Neuronal stem cell (in vitro differentiated cells): ENCODE results near the gene CYB561D2.
A peak's percentile ranks its signal among the peaks of the same experiment; 100 is the strongest.

Experiments
- DNase-seq: peaks from one replicate; pipeline ENCODE4 v3.0.0-alpha.2; 2013; ENCODE audit warnings: low spot score
- H2AFZ ChIP-seq: one replicate; pipeline ENCODE4 v1.6.1; 2013; ENCODE audit warnings: mild to moderate bottlenecking, low read length, inconsistent platforms
- H2AK5ac ChIP-seq: 2 replicates; pipeline ENCODE4 v1.6.1; 2013; ENCODE audit warnings: low read depth, mild to moderate bottlenecking, inconsistent platforms, low read length, moderate library complexity, mixed read lengths
- H2BK120ac ChIP-seq: 2 replicates; pipeline ENCODE4 v1.6.1; 2013; ENCODE audit warnings: low read depth, mild to moderate bottlenecking, inconsistent platforms, low read length, moderate library complexity, mixed read lengths
- H2BK12ac ChIP-seq: one replicate; pipeline ENCODE4 v1.6.1; 2013; ENCODE audit warnings: low read length, inconsistent platforms
- H2BK15ac ChIP-seq: 2 replicates; pipeline ENCODE4 v1.6.1; 2013; ENCODE audit warnings: mild to moderate bottlenecking, low read length, inconsistent platforms, mixed read lengths
- H2BK5ac ChIP-seq: one replicate; pipeline ENCODE4 v1.6.1; 2013; ENCODE audit warnings: inconsistent platforms, mild to moderate bottlenecking, low read length, moderate library complexity
- H3K14ac ChIP-seq: one replicate; pipeline ENCODE4 v1.6.1; 2013; ENCODE audit warnings: low read length, inconsistent platforms
- H3K18ac ChIP-seq: 2 replicates; pipeline ENCODE4 v1.6.1; 2013; ENCODE audit warnings: low read length, inconsistent platforms
- H3K23ac ChIP-seq: 2 replicates; pipeline ENCODE4 v1.6.1; 2013; ENCODE audit warnings: low read depth, mild to moderate bottlenecking, mixed read lengths, low read length, inconsistent platforms; ENCODE audit not compliant: poor library complexity
- H3K27ac ChIP-seq: replicated peaks from 3 replicates; pipeline ENCODE4 v1.5.1; 2013; ENCODE audit warnings: low read length, inconsistent platforms
- H3K27me3 ChIP-seq, 3 experiments: 2 replicates each; pipeline ENCODE4 v1.6.1; 2013; ENCODE audit warnings: low read length in 3 of 3, mild to moderate bottlenecking in 2 of 3, inconsistent platforms in 1 of 3, low read depth in 1 of 3, mixed read lengths in 1 of 3, moderate library complexity in 1 of 3; ENCODE audit not compliant: control insufficient read depth in 3 of 3, insufficient read depth in 3 of 3
- H3K36me3 ChIP-seq, 2 donors: replicated peaks in 1 of 2; 2 replicates each; pipeline ENCODE4 v1.6.1; 2013; ENCODE audit warnings: low read length in 2 of 2; ENCODE audit not compliant: control insufficient read depth in 2 of 2, insufficient read depth in 2 of 2
- H3K4ac ChIP-seq: 2 replicates; pipeline ENCODE4 v1.6.1; 2013; ENCODE audit warnings: inconsistent platforms, mild to moderate bottlenecking, low read length, moderate library complexity
- H3K4me1 ChIP-seq, 2 donors: 1 replicate in 1 of 2; 2 replicates in 1 of 2; pipeline ENCODE4 v1.6.1; 2013; ENCODE audit warnings: low read length in 2 of 2, low read depth in 1 of 2; ENCODE audit not compliant: control insufficient read depth in 2 of 2, insufficient read depth in 1 of 2
- H3K4me2 ChIP-seq: one replicate; pipeline ENCODE4 v1.6.1; 2013; ENCODE audit warnings: mild to moderate bottlenecking, low read length, inconsistent platforms; ENCODE audit not compliant: insufficient read depth, poor library complexity, severe bottlenecking
- H3K4me3 ChIP-seq, 2 donors: 2 replicates each; pipeline ENCODE4 v1.5.1; 2013; ENCODE audit warnings: low read length in 2 of 2, mild to moderate bottlenecking in 2 of 2, inconsistent platforms in 1 of 2, moderate library complexity in 1 of 2
- H3K79me1 ChIP-seq: one replicate; pipeline ENCODE4 v1.6.1; 2013; ENCODE audit warnings: low read depth, mild to moderate bottlenecking, inconsistent platforms, low read length, moderate library complexity
- H3K9ac ChIP-seq: one replicate; pipeline ENCODE4 v1.6.1; 2013; ENCODE audit warnings: mild to moderate bottlenecking, low read depth, low read length, inconsistent platforms; ENCODE audit not compliant: poor library complexity
- H3K9me3 ChIP-seq, 2 donors: replicated peaks in 1 of 2; 2 replicates each; pipeline versions ENCODE3 to v1.6.1; 2013; ENCODE audit warnings: low read length in 2 of 2, mild to moderate bottlenecking in 2 of 2, inconsistent platforms in 1 of 2, low read depth in 1 of 2, mixed read lengths in 1 of 2, moderate library complexity in 1 of 2; ENCODE audit not compliant: control insufficient read depth in 2 of 2, insufficient read depth in 1 of 2
- H4K8ac ChIP-seq: one replicate; pipeline ENCODE4 v1.6.1; 2013; ENCODE audit warnings: low read depth, mild to moderate bottlenecking, inconsistent platforms, low read length, moderate library complexity
- H4K91ac ChIP-seq: one replicate; pipeline ENCODE4 v1.6.1; 2013; ENCODE audit warnings: low read length, low read depth, mild to moderate bottlenecking, inconsistent platforms; ENCODE audit not compliant: poor library complexity
- WGBS, 2 donors: extraction: QIAGEN DNeasy Blood & Tissue Kit; methylation state at CpG; one replicate each; pipeline ENCODE4 v1.1.7; 2013; ENCODE audit warnings: missing lambda C conversion rate in 2 of 2, mixed read lengths in 1 of 2; ENCODE audit not compliant: insufficient read length in 2 of 2, insufficient replicate concordance in 1 of 2; ENCODE audit errors: extremely low coverage in 2 of 2; 5-methylcytosine and 5-hydroxymethylcytosine counted together

The CYB561D2 gene

DNA sequence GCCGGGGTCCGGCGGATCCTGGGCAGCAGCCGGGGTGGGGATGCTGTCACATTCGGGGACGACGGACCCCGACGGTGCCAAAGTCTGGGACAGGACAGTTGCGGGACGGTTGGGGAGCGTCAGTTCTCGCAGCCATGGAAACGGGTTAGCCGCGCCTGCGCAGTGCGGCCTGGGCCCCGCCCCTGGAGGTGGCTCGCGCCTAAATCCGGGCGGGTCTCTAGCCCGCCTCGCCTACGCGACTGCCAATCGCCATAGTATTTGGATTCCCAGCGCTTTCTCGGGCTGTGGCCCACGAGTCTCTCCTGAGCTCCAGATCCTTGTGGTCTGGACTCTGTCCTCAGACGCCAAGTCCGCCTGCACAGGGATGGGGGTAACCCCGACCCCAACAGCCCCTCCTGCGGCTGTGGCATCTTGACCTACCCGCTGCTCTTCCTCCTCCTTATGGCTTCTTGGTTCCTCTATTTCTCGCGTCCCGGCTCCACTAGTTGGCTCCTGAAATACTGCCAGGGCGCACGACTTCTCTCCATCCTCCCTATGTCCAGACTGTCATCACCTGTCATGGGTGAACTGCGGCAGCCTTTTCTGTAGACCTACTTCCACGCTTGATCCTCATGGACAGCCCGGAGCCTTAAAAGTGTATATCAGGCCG, 5.0 kb upstream of the CYB561D2 start, which contains the start of gene ZMYND10:
Gene ZMYND10 (minus strand): TSS at position 147 of the 649 bp plus-strand sequence. CDS start 153 bp downstream, outside the sequence.
- no peak within 1 kb of the TSS for H3K9ac ChIP-seq
- peak within 1 kb of the TSS; percentile 21 for H2BK5ac ChIP-seq
- H2BK12ac ChIP-seq = no peak within 1 kb of the TSS
- peaks cover 7 to 10% of the 10 kb centered on the region in 2 donors for H3K4me1 ChIP-seq
- no peaks in the 10 kb centered on the region for H3K79me1 ChIP-seq
- no peak within 1 kb of the TSS for H3K4ac ChIP-seq
- DNase-seq = peak; percentile 68
- no CpG with 5 or more reads among the region's 45 CpGs for WGBS, 2 donors
- H2AK5ac ChIP-seq = no peak within 1 kb of the TSS
- H3K9me3 ChIP-seq = no peaks in the 10 kb centered on the region
- H2BK15ac ChIP-seq = peak within 1 kb of the TSS; percentile 15
- H3K23ac ChIP-seq = no peak within 1 kb of the TSS
- H4K91ac ChIP-seq = no peak within 1 kb of the TSS
- peak within 1 kb of the TSS; percentile 15 to 73 for H3K4me3 ChIP-seq
- peak within 1 kb of the TSS; percentile 73 for H3K14ac ChIP-seq
- H3K4me2 ChIP-seq = peak within 1 kb of the TSS; percentile 96
- H3K18ac ChIP-seq = peak within 1 kb of the TSS; percentile 84
- H4K8ac ChIP-seq = no peak within 1 kb of the TSS
- H2AFZ ChIP-seq = peak within 1 kb of the TSS; percentile 78
- no peak within 1 kb of the TSS for H2BK120ac ChIP-seq
- peaks cover 4 to 53% (median 33%) of the 10 kb centered on the region in 3 experiments for H3K27me3 ChIP-seq
- peaks cover 13 to 16% of the 10 kb centered on the region in 2 donors for H3K36me3 ChIP-seq
- no peak within 1 kb of the TSS for H3K27ac ChIP-seq

DNA sequence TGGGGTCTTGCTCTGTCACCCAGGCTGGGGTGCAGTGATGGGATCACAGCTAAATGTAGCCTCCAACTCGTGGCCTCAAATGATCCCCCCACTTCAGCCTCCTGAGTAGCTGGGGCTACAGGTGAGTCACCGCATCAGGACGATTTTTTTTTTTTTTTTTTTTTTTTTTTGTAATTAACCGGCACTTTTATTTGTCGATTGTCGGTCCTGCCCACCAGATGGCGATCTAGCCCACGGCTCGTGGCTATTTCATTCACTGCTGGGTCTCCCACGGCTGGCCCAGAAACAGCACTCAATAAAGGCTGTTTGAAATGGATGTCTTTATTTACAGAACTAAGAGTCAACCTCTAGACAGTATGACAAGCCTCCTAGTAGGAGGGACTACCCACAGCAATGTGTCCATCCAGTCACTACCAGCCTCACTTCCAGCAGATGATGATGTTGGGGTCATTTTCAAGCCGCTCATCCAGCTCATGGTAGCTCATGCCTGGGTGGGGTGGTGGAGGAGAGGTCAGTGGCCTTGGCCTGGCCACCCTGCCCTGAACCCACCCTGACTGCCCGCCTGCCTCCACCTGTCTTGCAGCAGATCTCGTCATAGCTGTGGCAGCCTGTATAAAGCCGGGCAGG, 3.4 kb upstream of the CYB561D2 start:
- Histone ChIP-seq H3K27ac (no peak overlapping the region), H2BK12ac (no peak overlapping the region), H3K4ac (no peak overlapping the region), H4K8ac (no peak overlapping the region), H3K14ac (no peak overlapping the region), H3K9me3 (no peaks in the 10 kb centered on the region), H2AFZ (no peak overlapping the region), H2AK5ac (no peak overlapping the region), H3K79me1 (peaks cover 3% of the 10 kb centered on the region), H3K4me1 (peaks cover 13 to 16% of the 10 kb centered on the region in 2 donors), H2BK5ac (no peak overlapping the region), H2BK120ac (no peak overlapping the region), H3K36me3 (peaks cover 13 to 16% of the 10 kb centered on the region in 2 donors), H4K91ac (no peak overlapping the region), H2BK15ac (no peak overlapping the region), H3K4me2 (no peak overlapping the region), H3K18ac (no peak overlapping the region), H3K23ac (no peak overlapping the region), H3K27me3 (peaks cover 0 to 37% (median 17%) of the 10 kb centered on the region in 3 experiments), H3K9ac (no peak overlapping the region), H3K4me3 (no peak overlapping the region)
- whole genome bisulfite sequencing, 2 donors = no CpG with 5 or more reads among the region's 14 CpGs
- peak; percentile 63 for DNase-seq

DNA sequence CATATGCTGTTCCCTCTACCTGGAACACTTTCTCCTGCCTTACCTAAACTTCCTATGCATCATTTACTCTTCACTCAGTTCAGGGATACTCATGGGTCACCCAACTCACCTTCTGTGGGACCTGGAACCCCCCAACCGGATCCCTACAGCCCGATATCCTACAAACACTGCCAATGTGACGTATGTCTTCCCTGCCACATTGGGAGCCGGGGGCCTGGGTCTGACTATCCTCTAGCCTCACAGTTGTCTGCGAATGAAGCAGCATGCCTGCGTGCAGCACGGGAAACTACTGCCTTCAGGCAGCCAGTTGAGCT, 492 bp upstream of the CYB561D2 start:
- Histone ChIP-seq H2AFZ (peak overlapping the region; percentile 97), H3K27me3 (peaks cover 0 to 9% (median 2%) of the 10 kb centered on the region in 3 experiments), H2BK12ac (no peak overlapping the region), H3K4ac (peak overlapping the region; percentile 8), H3K36me3 (peaks cover 36 to 42% of the 10 kb centered on the region in 2 donors), H2BK15ac (no peak overlapping the region), H3K4me1 (peaks cover 12 to 13% of the 10 kb centered on the region in 2 donors), H3K23ac (peak overlapping the region; percentile 90), H3K9me3 (no peaks in the 10 kb centered on the region), H2AK5ac (peak overlapping the region; percentile 1), H3K4me2 (peak overlapping the region; percentile 94), H2BK120ac (no peak overlapping the region), H3K27ac (no peak overlapping the region), H3K4me3 (peak overlapping the region; percentile 84 to 92), H3K9ac (peak overlapping the region; percentile 95), H4K8ac (no peak overlapping the region), H3K79me1 (peaks cover 3% of the 10 kb centered on the region), H3K18ac (peak overlapping the region; percentile 91), H3K14ac (peak overlapping the region; percentile 86), H2BK5ac (peak overlapping the region; percentile 97), H4K91ac (no peak overlapping the region)
- DNase-seq = no peak
- no CpG with 5 or more reads among the region's 7 CpGs for WGBS, 2 donors

DNA sequence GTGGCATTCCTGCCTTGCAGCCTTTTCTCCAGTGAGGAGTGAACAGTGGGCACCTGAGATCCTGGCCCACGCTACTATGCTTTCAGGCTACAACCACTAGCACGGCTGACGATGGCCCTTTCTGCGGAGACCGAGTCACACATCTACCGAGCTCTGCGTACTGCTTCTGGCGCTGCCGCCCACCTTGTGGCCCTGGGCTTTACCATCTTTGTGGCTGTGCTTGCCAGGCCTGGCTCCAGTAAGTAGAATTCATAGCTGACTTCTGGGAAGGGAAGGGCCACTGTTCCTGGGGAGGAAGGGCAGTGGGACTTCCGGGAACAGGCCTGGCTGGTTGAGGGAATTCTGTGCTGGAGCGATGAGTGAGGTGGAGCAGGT, 648 bp downstream of the CYB561D2 start:
- Histone ChIP-seq H2BK120ac (no peak overlapping the region), H3K4me3 (peak overlapping the region; percentile 84 to 92), H4K8ac (no peak overlapping the region), H3K9ac (peak overlapping the region; percentile 32), H3K23ac (peak overlapping the region; percentile 90), H3K4ac (no peak overlapping the region), H3K79me1 (peaks cover 4% of the 10 kb centered on the region), H2AFZ (peak overlapping the region; percentile 97), H3K27ac (no peak overlapping the region), H3K18ac (peak overlapping the region; percentile 38), H4K91ac (no peak overlapping the region), H3K4me2 (peak overlapping the region; percentile 94), H3K9me3 (no peaks in the 10 kb centered on the region), H2BK15ac (no peak overlapping the region), H2BK12ac (no peak overlapping the region), H3K27me3 (no peaks in the 10 kb centered on the region), H3K4me1 (peaks cover 11 to 13% of the 10 kb centered on the region in 2 donors), H3K36me3 (peaks cover 40 to 54% of the 10 kb centered on the region in 2 donors), H2AK5ac (peak overlapping the region; percentile 76), H3K14ac (no peak overlapping the region), H2BK5ac (peak overlapping the region; percentile 97)
- no peak for DNase-seq
- no CpG with 5 or more reads among the region's 11 CpGs for WGBS, 2 donors
